ENCODE results near the gene USP17L21. TPM values are rescaled to one million over a fixed set of nuclear protein-coding genes. Genes with fewer than 3 reads are reported as not detected.
"Not testable (repeated sequence)": the region's sequence is repeated elsewhere in the genome, so short reads cannot be mapped to it uniquely, and the experiment has no call there.

USP17L21 gene
- total RNA-seq, 3 donors from 2014 or later (not counting 1 experiment from before 2014, with no cell fraction given), result not detected

- DNase-seq; H3K27me3 Mint-ChIP-seq (ENCODE audit: low read depth in 2 of 2); H3K4me1 ChIP-seq (ENCODE audit: control insufficient read depth, insufficient read depth, low read length); H3K36me3 Mint-ChIP-seq; H3K4me3 ChIP-seq (ENCODE audit: low read length); H3K9me3 ChIP-seq (ENCODE audit: control insufficient read depth, insufficient read depth, low read length); H3K9me3 Mint-ChIP-seq; H3K27me3 ChIP-seq (ENCODE audit: control insufficient read depth, insufficient read depth, low read length); ATAC-seq; intact Hi-C loops (cut with micrococcal nuclease); H3K27ac Mint-ChIP-seq; H3K36me3 ChIP-seq (ENCODE audit: control insufficient read depth, insufficient read depth, low read length); H3K4me1 Mint-ChIP-seq; H3K4me3 Mint-ChIP-seq; H3K27ac ChIP-seq (ENCODE audit: low read length): not testable (repeated sequence)
- no CpG with 5 or more reads among the region's 14 CpGs for WGBS (ENCODE audit: insufficient coverage)
Observed at GRCh38 chr4:9243579-9243978, 19.1 kb upstream of the USP17L21 start, which contains the start of gene USP17L17. Gene USP17L17 (plus strand): TSS chr4:9243879. CDS start chr4:9243879, 0 bp downstream.

DNA sequence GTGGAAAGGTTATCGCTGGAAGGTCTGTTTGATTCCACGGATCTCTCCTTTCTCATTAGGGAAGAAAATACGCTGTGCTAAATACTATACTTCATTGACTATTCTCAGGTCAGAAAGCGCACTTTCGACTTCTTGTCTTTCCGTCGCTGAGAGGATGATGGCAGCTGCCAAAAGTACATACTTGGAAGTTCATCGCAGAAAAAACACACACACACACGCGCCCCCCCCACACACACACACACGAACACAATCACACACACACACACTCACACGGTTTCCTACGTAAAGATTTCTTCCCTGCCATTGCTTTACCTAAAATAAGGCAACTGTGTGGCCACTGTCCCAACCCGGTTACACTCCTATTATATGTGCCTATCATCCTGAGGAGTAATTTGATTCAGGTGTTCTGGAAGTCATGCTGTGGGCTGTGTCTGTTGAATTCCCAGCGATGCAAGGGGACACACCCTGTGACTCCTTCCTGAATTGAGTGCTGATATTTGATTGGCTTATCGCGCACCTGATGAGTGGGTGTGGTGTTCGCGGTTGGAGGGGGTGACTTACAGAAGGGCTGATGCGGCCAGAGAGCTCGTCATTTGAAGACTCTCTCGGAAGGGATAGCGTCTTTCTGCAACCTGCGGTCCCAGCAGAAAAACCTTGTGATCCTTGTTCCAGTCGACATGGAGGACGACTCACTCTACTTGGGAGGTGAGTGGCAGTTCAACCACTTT is 14.6 kb upstream of the USP17L21 start, which contains the start of gene USP17L18:
Gene USP17L18, plus strand, starts transcription at position 678 of the 728 bp plus-strand sequence. Its CDS starts 0 bp downstream, at position 678.
- ATAC-seq, H3K27ac Mint-ChIP-seq: not testable (repeated sequence)

DNA sequence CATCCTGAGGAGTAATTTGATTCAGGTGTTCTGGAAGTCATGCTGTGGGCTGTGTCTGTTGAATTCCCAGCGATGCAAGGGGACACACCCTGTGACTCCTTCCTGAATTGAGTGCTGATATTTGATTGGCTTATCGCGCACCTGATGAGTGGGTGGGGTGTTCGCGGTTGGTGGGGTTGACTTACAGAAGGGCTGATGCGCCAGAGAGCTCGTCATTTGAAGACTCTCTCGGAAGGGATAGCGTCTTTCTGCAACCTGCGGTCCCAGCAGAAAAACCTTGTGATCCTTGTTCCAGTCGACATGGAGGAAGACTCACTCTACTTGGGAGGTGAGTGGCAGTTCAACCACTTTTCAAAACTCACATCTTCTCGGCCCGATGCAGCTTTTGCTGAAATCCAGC is 9.6 kb upstream of the USP17L21 start, which contains the start of gene USP17L19:
Gene USP17L19, plus strand, starts transcription at position 301 of the 400 bp plus-strand sequence. Its CDS starts 0 bp downstream, at position 301.
- ATAC-seq; H3K9me3 ChIP-seq (ENCODE audit: control insufficient read depth, insufficient read depth, low read length): not testable (repeated sequence)

More for the DNA sequence above, 14.6 kb upstream of the USP17L21 start, which contains the start of gene USP17L18:
- H3K9me3 Mint-ChIP-seq; H3K4me1 ChIP-seq (ENCODE audit: control insufficient read depth, insufficient read depth, low read length); H3K27me3 ChIP-seq (ENCODE audit: control insufficient read depth, insufficient read depth, low read length); H3K9me3 ChIP-seq (ENCODE audit: control insufficient read depth, insufficient read depth, low read length); H3K4me1 Mint-ChIP-seq; H3K27ac ChIP-seq (ENCODE audit: low read length); H3K4me3 Mint-ChIP-seq; H3K36me3 ChIP-seq (ENCODE audit: control insufficient read depth, insufficient read depth, low read length); H3K4me3 ChIP-seq (ENCODE audit: low read length); H3K36me3 Mint-ChIP-seq; H3K27me3 Mint-ChIP-seq (ENCODE audit: low read depth in 2 of 2); intact Hi-C loops (cut with micrococcal nuclease): not testable (repeated sequence)
- 95% methylated on average over 11 of the region's 26 CpGs for WGBS (ENCODE audit: insufficient coverage)
- DNase-seq, result peak; percentile 1 to 17

DNA sequence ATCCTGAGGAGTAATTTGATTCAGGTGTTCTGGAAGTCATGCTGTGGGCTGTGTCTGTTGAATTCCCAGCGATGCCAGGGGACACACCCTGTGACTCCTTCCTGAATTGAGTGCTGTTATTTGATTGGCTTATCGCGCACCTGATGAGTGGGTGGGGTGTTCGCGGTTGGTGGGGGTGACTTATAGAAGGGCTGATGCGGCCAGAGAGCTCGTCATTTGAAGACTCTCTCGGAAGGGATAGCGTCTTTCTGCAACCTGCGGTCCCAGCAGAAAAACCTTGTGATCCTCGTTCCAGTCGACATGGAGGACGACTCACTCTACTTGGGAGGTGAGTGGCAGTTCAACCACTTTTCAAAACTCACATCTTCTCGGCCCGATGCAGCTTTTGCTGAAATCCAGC is 4.8 kb upstream of the USP17L21 start, which contains the start of gene USP17L20:
Gene USP17L20, plus strand, starts transcription at position 301 of the 400 bp plus-strand sequence. Its CDS starts 0 bp downstream, at position 301.
- H3K4me3 ChIP-seq (ENCODE audit: low read length); H3K27ac ChIP-seq (ENCODE audit: low read length); H3K9me3 Mint-ChIP-seq; H3K36me3 Mint-ChIP-seq; H3K27me3 Mint-ChIP-seq (ENCODE audit: low read depth in 2 of 2); intact Hi-C loops (cut with micrococcal nuclease); H3K4me3 Mint-ChIP-seq; H3K4me1 ChIP-seq (ENCODE audit: control insufficient read depth, insufficient read depth, low read length); DNase-seq; ATAC-seq; H3K27me3 ChIP-seq (ENCODE audit: control insufficient read depth, insufficient read depth, low read length); H3K4me1 Mint-ChIP-seq; H3K9me3 ChIP-seq (ENCODE audit: control insufficient read depth, insufficient read depth, low read length); H3K36me3 ChIP-seq (ENCODE audit: control insufficient read depth, insufficient read depth, low read length); H3K27ac Mint-ChIP-seq: not testable (repeated sequence)
- whole genome bisulfite sequencing (ENCODE audit: insufficient coverage), result no CpG with 5 or more reads among the region's 15 CpGs

More for the DNA sequence above, 9.6 kb upstream of the USP17L21 start, which contains the start of gene USP17L19:
- H3K4me1 ChIP-seq (ENCODE audit: control insufficient read depth, insufficient read depth, low read length); H3K4me1 Mint-ChIP-seq; H3K27me3 ChIP-seq (ENCODE audit: control insufficient read depth, insufficient read depth, low read length); intact Hi-C loops (cut with micrococcal nuclease); H3K27me3 Mint-ChIP-seq (ENCODE audit: low read depth in 2 of 2); H3K4me3 Mint-ChIP-seq; H3K27ac ChIP-seq (ENCODE audit: low read length); H3K36me3 Mint-ChIP-seq; H3K27ac Mint-ChIP-seq; DNase-seq; H3K9me3 Mint-ChIP-seq; H3K36me3 ChIP-seq (ENCODE audit: control insufficient read depth, insufficient read depth, low read length); H3K4me3 ChIP-seq (ENCODE audit: low read length): not testable (repeated sequence)
- WGBS (ENCODE audit: insufficient coverage), result no CpG with 5 or more reads among the region's 13 CpGs

- H3K4me1 ChIP-seq (ENCODE audit: control insufficient read depth, insufficient read depth, low read length); H3K27ac Mint-ChIP-seq; H3K9me3 Mint-ChIP-seq; DNase-seq; ATAC-seq; H3K27me3 Mint-ChIP-seq (ENCODE audit: low read depth in 2 of 2); H3K4me1 Mint-ChIP-seq; H3K27ac ChIP-seq (ENCODE audit: low read length); H3K36me3 ChIP-seq (ENCODE audit: control insufficient read depth, insufficient read depth, low read length); H3K36me3 Mint-ChIP-seq; H3K9me3 ChIP-seq (ENCODE audit: control insufficient read depth, insufficient read depth, low read length); H3K4me3 Mint-ChIP-seq; intact Hi-C loops (cut with micrococcal nuclease); H3K27me3 ChIP-seq (ENCODE audit: control insufficient read depth, insufficient read depth, low read length); H3K4me3 ChIP-seq (ENCODE audit: low read length): not testable (repeated sequence)
- no CpG with 5 or more reads among the region's 15 CpGs for WGBS (ENCODE audit: insufficient coverage)
Observed at GRCh38 chr4:9267319-9267718, 4.6 kb downstream of the USP17L21 start, which contains the start of gene USP17L22. Gene USP17L22 (plus strand): TSS chr4:9267619. CDS start chr4:9267619, 0 bp downstream.

DNA sequence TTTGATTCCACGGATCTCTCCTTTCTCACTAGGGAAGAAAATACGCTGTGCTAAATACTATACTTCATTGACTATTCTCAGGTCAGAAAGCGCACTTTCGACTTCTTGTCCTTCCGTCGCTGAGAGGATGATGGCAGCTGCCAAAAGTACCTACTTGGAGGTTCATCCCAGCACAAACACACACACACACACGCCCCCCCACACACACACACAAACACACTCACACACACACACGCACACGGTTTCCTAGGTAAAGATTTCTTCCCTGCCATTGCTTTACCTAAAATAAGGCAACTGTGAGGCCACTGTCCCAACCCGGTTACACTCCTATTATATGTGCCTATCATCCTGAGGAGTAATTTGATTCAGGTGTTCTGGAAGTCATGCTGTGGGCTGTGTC is 9.0 kb downstream of the USP17L21 start:
- intact Hi-C loops (cut with micrococcal nuclease); DNase-seq; H3K36me3 ChIP-seq (ENCODE audit: control insufficient read depth, insufficient read depth, low read length); H3K4me1 Mint-ChIP-seq; H3K4me1 ChIP-seq (ENCODE audit: control insufficient read depth, insufficient read depth, low read length); H3K9me3 Mint-ChIP-seq; ATAC-seq; H3K4me3 Mint-ChIP-seq; H3K4me3 ChIP-seq (ENCODE audit: low read length); H3K27ac ChIP-seq (ENCODE audit: low read length); H3K27me3 ChIP-seq (ENCODE audit: control insufficient read depth, insufficient read depth, low read length); H3K27me3 Mint-ChIP-seq (ENCODE audit: low read depth in 2 of 2); H3K9me3 ChIP-seq (ENCODE audit: control insufficient read depth, insufficient read depth, low read length); H3K27ac Mint-ChIP-seq; H3K36me3 Mint-ChIP-seq: not testable (repeated sequence)
- WGBS (ENCODE audit: insufficient coverage), result 84% methylated on average over 5 of the region's 10 CpGs
